CD1c-positive myeloid dendritic cell (primary cell): Measurements from ENCODE around the gene HEXD.
"Not testable (repeated sequence)": the region's sequence is repeated elsewhere in the genome, so short reads cannot be mapped to it uniquely, and the experiment has no call there.

Experiments used
- DNase-seq: peaks from one replicate; pipeline ENCODE4 v3.0.0-alpha.2; 2016; ENCODE audit errors: extremely low spot score

Gene HEXD

GRCh38 chr17:82382220-82382932 is 35.8 kb upstream of the HEXD start:
- DNase-seq, result not testable (repeated sequence)

GRCh38 chr17:82382933-82383255 is 35.3 kb upstream of the HEXD start:
- no peak for DNase-seq

DNA sequence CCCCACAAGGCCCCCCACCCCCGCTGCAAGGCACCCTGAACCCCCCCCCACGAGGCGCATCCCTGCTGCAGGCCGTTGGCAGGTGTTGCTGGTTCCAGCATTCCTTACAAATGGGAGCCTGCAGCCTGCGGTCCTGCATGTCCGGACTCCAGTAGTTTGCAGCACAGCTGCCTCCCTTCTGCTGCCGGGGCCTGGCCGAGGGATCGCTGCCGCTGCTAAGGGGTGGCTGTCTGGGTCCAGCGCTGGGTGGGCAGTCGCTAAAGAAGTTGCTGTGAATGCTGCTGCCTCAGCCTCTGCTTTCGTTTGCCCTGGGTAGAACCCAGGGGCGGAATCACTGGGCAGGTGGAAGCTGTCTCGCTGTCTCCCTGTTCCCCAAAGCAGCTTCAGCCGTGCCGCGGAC is 34.7 kb upstream of the HEXD start:
- no peak for DNase-seq

DNA sequence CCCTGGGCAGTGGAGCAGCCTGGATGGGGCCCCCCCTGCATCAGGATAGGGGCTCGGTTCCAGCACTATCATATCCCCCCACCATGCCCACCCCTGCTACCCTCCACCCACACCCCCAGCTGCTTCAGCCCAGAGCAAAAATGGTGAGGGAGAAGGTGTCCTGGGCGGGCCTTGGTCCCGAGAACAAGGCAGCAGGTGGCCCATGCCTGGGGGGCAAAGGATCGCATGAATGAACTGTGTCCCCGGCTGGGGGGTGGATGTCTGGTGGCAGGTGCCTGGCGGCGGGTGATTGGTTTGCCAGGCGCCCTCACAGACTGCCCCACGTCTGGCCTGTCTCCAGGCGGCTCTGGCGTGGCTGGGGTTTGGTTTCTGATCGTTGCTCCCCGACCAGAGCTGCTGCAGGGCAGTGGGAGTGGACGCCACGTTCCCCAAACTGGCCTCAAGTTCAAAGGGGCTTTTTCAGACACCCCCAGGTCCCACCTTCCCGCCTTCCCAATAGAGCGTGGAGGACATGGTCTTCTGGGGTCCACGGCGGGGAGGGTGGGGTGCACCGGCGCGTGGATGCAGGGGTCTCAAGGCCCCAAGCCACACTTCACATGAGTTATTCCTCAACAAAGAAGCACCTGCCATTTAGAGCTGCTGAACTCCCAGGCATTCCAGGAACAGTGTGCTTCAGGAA is 34.0 kb upstream of the HEXD start:
- DNase-seq, result no peak

- DNase-seq, result no peak
These were observed 33.2 kb upstream of the HEXD start for GRCh38 chr17:82384730-82385481.

- no peak for DNase-seq
These were observed 32.4 kb upstream of the HEXD start for GRCh38 chr17:82385559-82386254.

DNA sequence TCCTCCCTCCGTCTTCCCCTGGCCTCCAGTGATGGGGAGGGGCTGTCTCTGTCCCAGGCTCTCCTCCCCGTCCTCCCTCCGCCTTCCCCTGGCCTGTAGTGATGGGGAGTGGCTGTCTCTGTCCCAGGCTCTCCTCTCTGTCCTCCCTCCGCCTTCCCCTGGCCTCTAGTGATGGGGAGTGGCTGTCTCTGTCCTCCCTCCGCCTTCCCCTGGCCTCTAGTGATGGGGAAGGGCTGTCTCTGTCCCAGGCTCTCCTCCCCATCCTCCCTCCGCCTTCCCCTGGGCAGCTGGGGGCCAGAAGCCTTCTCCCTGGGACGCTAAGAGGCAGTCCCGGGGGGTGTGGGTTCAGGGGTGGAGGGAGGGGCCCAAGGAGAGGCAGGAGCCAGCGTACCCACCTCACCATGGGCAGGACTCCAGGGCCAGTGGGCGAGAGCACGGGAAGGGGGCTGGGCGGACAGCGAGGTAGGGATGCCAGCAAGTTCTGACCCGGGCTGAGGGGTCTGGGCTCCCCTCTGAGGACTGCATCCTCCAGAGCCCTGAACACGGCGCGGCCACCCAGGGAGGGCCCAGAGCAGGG is 31.8 kb upstream of the HEXD start:
- DNase-seq, result no peak

GRCh38 chr17:82386881-82387704 is 31.1 kb upstream of the HEXD start:
- DNase-seq, result no peak

DNA sequence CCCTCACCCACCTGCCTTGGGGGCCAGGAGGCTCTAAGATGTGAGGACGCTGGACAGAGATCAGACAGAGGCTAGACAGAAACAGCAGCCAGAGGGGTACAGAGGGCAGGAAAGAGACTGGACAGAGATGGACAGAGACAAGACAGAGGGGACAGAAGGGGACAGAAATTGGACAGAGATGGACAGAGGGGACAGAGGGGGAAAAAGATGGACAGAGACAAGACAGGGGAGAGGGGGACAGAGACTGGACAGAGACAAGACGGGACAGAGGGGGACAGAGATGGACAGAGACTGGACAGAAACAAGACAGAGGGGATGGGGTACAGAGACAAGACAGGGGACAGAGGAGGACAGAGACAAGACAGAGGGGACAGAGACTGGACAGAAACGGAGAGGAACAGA is 30.4 kb upstream of the HEXD start:
- no peak for DNase-seq

DNA sequence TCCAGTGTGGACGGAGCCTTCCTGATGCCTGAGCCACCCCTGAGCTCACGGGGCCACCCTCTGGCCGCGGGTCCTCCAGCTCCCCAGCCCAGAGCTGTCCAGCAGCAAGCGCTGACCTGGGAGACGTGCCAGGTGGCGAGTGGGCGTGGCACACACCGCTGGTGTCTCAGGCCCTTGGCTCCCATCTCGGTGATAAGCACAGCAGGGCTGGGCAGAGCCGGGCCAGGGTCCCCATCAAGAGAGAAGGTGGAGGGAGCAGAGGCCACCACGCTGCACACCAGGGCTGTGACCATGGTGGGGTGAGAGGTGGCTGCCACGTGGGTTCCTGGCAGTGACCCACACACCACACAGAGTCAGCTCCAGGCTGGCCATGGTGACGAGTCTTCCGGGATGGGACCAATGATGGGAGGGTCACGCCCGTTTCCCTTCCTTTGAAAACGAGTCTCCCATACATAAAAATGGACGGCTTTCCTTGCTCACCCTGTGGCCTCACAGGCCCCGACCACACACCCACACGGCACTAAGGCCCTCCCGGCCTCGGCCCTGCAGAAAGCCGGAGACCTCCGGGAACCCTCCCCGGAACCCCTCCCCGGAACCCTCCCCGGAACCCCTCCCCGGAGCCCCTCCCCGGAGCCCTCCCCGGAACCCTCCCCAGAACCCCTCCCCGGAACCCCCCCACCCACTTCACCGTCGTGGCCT is 29.8 kb upstream of the HEXD start:
- no peak for DNase-seq

DNA sequence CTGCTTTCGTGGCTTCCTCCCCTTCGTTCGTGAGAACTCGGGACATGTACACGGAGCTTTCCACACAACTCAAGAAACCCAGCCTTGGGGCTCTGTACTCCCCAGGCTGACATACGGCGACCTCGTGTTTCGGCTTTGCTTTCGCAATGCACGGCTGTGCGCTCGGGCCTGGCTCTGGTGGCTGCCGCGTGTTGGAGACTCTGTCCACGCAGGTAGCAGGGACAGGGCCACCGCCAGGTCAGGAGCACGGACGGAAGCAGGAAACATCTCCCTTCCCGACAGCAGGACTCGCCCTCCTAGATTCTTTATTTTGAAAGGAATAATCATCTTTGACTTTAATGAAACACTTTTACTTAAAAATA is 29.2 kb upstream of the HEXD start:
- DNase-seq, result no peak

GRCh38 chr17:82389379-82389778 is 28.8 kb upstream of the HEXD start:
- DNase-seq, result no peak

- no peak for DNase-seq
These were observed 27.9 kb upstream of the HEXD start for GRCh38 chr17:82390015-82390859.

- DNase-seq, result no peak
These were observed 27.2 kb upstream of the HEXD start for GRCh38 chr17:82390860-82391435.

DNA sequence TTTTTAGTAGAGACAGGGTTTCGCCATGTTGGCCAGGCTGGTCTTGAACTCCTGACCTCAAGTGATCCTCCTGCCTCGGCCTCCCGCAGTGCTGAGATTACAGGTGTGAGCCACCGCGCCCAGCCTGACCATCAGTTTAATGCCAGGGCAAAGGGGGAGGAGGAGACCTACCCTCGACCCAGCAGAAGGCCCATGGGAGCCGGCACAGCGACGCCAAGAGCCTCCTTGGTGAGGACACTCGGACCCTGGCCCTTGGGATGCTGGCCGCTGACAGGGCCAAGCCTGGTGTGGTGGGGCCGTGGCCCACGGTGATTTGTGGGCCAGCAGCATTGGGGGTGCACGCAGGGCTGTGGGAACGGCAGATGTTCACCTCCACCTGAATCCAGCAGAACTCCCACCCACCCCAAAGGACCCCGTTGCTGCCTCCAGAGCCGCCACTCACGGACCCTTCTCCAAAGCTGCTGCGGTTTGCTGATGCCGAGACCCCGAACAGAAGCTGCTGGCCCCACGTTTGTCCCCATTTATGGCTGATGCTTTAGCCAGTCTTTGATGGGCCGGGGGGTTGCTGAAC is 26.6 kb upstream of the HEXD start:
- no peak for DNase-seq

- no peak for DNase-seq
These were observed 25.8 kb upstream of the HEXD start for GRCh38 chr17:82392209-82392920.

DNA sequence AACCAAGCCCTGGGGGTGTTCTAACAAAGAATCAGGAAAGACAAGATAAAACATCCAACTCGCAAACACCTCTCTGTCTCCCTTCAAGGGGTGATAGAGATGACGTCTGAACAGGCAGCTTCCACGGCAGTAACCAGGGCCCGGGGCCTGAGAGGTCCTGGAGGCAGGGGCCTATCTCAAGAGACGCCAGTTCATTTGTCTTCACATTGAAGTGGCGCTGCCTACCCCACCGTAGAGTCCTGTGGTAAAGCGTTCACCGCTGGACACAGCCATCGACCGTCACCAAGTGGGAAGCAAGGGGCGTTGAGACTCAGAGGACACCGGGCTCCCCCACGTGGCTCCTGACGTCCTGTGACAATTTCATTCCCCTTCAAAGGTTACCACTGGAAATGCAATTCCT is 25.2 kb upstream of the HEXD start:
- no peak for DNase-seq

DNA sequence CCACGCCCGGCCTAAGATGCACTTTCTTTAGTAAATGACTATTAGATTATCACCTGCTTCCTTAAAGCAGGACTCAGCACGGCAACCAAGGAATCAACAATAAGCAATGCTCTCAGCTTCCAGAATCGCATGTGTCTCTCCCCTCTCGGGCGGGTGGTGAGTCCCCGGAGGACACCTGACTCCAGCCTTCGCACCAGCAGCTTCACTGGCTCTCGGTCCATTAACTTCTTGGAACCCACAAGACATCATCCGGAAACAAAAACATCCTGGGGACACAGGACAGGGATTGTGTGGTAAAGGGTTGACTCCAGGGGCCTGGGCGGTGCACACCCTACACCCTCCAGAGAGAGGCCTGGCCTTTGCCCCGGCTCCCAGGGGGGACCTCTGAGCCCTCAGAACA is 23.9 kb upstream of the HEXD start:
- DNase-seq, result no peak
